Neural progenitor cell (in vitro differentiated cells): ENCODE results near the gene NBEAL2. TPM values are rescaled to one million over a fixed set of nuclear protein-coding genes. Genes with fewer than 3 reads are reported as not detected.

ENCODE experiments used
- DNase-seq: peaks from one replicate; pipeline ENCODE4 v3.0.0-alpha.2; 2016; ENCODE audit warnings: low spot score
- H2AFZ ChIP-seq: fragments of 200-600 bp; sonication (generic); replicated peaks from 2 replicates; pipeline ENCODE4 v1.6.1; 2016; ENCODE audit warnings: antibody characterized with exemption
- H3F3A ChIP-seq: fragments of 200-600 bp; sonication (generic); 2 replicates; pipeline ENCODE4 v1.6.1; 2016; ENCODE audit warnings: antibody characterized with exemption, low read depth
- H3K27ac ChIP-seq: fragments of 200-600 bp; sonication (generic); 2 replicates; pipeline ENCODE4 v1.5.1; 2016; ENCODE audit warnings: mild to moderate bottlenecking
- H3K27me3 ChIP-seq: fragments of 200-600 bp; sonication (generic); 2 replicates; pipeline ENCODE4 v1.6.1; 2016; ENCODE audit warnings: mild to moderate bottlenecking, moderate library complexity
- H3K36me3 ChIP-seq: fragments of 200-600 bp; sonication (generic); 2 replicates; pipeline ENCODE4 v1.5.1; 2016
- H3K4me1 ChIP-seq: fragments of 200-600 bp; sonication (generic); 2 replicates; pipeline ENCODE4 v1.6.1; 2016; ENCODE audit warnings: mixed run types
- H3K4me2 ChIP-seq: fragments of 200-600 bp; sonication (generic); 2 replicates; pipeline ENCODE4 v1.6.1; 2016
- H3K4me3 ChIP-seq: fragments of 200-600 bp; sonication (generic); 2 replicates; pipeline ENCODE4 v1.5.1; 2016
- H3K79me2 ChIP-seq: fragments of 200-600 bp; sonication (generic); 2 replicates; pipeline ENCODE4 v1.6.1; 2016; ENCODE audit warnings: low read depth
- H3K9ac ChIP-seq: fragments of 200-600 bp; sonication (generic); 2 replicates; pipeline ENCODE4 v1.6.1; 2016
- H3K9me3 ChIP-seq: fragments of 200-600 bp; sonication (generic); 2 replicates; pipeline ENCODE4 v1.5.1; 2016; ENCODE audit warnings: low read depth
- H4K20me1 ChIP-seq: fragments of 200-600 bp; sonication (generic); 2 replicates; pipeline ENCODE4 v1.6.1; 2016; ENCODE audit warnings: low read depth
- H3K27ac Mint-ChIP-seq: 3 replicates; pipeline ENCODE4 v1.8.0; 2021; ENCODE audit warnings: mixed read lengths
- H3K27me3 Mint-ChIP-seq: 2 replicates; pipeline ENCODE4 v1.8.0; 2022; ENCODE audit warnings: low read depth, mild to moderate bottlenecking, inconsistent platforms, moderate library complexity, mixed read lengths; ENCODE audit not compliant: insufficient read depth
- H3K36me3 Mint-ChIP-seq: 3 replicates; pipeline ENCODE4 v1.8.0; 2021; ENCODE audit warnings: mixed read lengths
- H3K4me1 Mint-ChIP-seq: 3 replicates; pipeline ENCODE4 v1.8.0; 2021; ENCODE audit warnings: mixed read lengths
- H3K4me3 Mint-ChIP-seq: 3 replicates; pipeline ENCODE4 v1.8.0; 2021; ENCODE audit warnings: mild to moderate bottlenecking, moderate library complexity, mixed read lengths
- H3K9me3 Mint-ChIP-seq: 3 replicates; pipeline ENCODE4 v1.8.0; 2020; ENCODE audit warnings: mixed read lengths
- CTCF ChIP-seq: fragments of 200-600 bp; sonication (generic); IDR thresholded peaks from 2 replicates; pipeline ENCODE4 v1.5.1; 2017; ENCODE audit warnings: antibody characterized with exemption, mild to moderate bottlenecking
- EZH2 ChIP-seq: fragments of 200-600 bp; sonication (generic); IDR thresholded peaks from 2 replicates; pipeline ENCODE4 v1.6.1; 2017; ENCODE audit warnings: antibody characterized with exemption, mild to moderate bottlenecking, moderate library complexity
- EZH2phosphoT487 ChIP-seq: fragments of 200-600 bp; sonication (generic); IDR thresholded peaks from 2 replicates; pipeline ENCODE4 v1.6.1; 2017; ENCODE audit warnings: antibody characterized with exemption
- total RNA-seq: library from RNA; depleted of rRNA; stranded (reverse); fragments of >200 nt; gene quantifications from 2 replicates; pipeline ENCODE4 v1.2.3, GENCODE V29; 2015; ENCODE audit warnings: low replicate concordance

Gene NBEAL2
- total RNA-seq, 1 donor from 2014 or later: 6.3 TPM

- Mint-ChIP-seq H3K9me3 (no peaks in the 10 kb centered on the region), H3K4me1 (no peaks in the 10 kb centered on the region), H3K4me3 (no peak overlapping the region), H3K36me3 (peaks cover 11% of the 10 kb centered on the region), H3K27me3 (peaks cover 2% of the 10 kb centered on the region), H3K27ac (no peak overlapping the region)
- Histone ChIP-seq H3F3A (no peaks in the 10 kb centered on the region), H3K27ac (no peak overlapping the region), H3K9me3 (no peaks in the 10 kb centered on the region), H4K20me1 (peaks cover 13% of the 10 kb centered on the region), H3K36me3 (no peaks in the 10 kb centered on the region), H3K27me3 (no peaks in the 10 kb centered on the region), H3K9ac (no peak overlapping the region), H3K79me2 (no peaks in the 10 kb centered on the region), H3K4me1 (no peaks in the 10 kb centered on the region), H3K4me3 (no peak overlapping the region), H3K4me2 (no peak overlapping the region), H2AFZ (no peak overlapping the region)
- TF ChIP-seq EZH2 (no peak), CTCF (no peak), EZH2phosphoT487 (no peak)
- DNase-seq: no peak
These were observed 39.7 kb downstream of the NBEAL2 start for GRCh38 chr3:47019201-47019600.

- DNase-seq: no peak
- H3K36me3 Mint-ChIP-seq: peaks cover 11% of the 10 kb centered on the region
- no peaks in the 10 kb centered on the region for H3K9me3 ChIP-seq
- peaks cover 2% of the 10 kb centered on the region for H3K27me3 Mint-ChIP-seq
- H3K4me3 Mint-ChIP-seq: no peak overlapping the region
- H3K4me3 ChIP-seq: no peak overlapping the region
- no peaks in the 10 kb centered on the region for H3K79me2 ChIP-seq
- H3K4me2 ChIP-seq: no peak overlapping the region
- H3K4me1 Mint-ChIP-seq: peaks cover 7% of the 10 kb centered on the region
- H3F3A ChIP-seq: no peaks in the 10 kb centered on the region
- no peak overlapping the region for H2AFZ ChIP-seq
- no peaks in the 10 kb centered on the region for H3K36me3 ChIP-seq
- H3K4me1 ChIP-seq: peaks cover 5% of the 10 kb centered on the region
- TF ChIP-seq CTCF (no peak), EZH2 (no peak), EZH2phosphoT487 (no peak)
- no peak overlapping the region for H3K9ac ChIP-seq
- no peak overlapping the region for H3K27ac ChIP-seq
- peaks cover 23% of the 10 kb centered on the region for H4K20me1 ChIP-seq
- no peaks in the 10 kb centered on the region for H3K27me3 ChIP-seq
- H3K9me3 Mint-ChIP-seq: no peaks in the 10 kb centered on the region
- H3K27ac Mint-ChIP-seq: no peak overlapping the region
These were observed 40.8 kb downstream of the NBEAL2 start for GRCh38 chr3:47020311-47020710.

- no peaks in the 10 kb centered on the region for H3F3A ChIP-seq
- TF ChIP-seq CTCF: no peak
- no peak for TF ChIP-seq EZH2phosphoT487
- no peak for TF ChIP-seq EZH2
- peaks cover 2% of the 10 kb centered on the region for H3K27me3 Mint-ChIP-seq
- peaks cover 10% of the 10 kb centered on the region for H3K4me1 Mint-ChIP-seq
- no peak overlapping the region for H3K9ac ChIP-seq
- no peak overlapping the region for H3K27ac ChIP-seq
- H3K79me2 ChIP-seq: no peaks in the 10 kb centered on the region
- H3K9me3 ChIP-seq: no peaks in the 10 kb centered on the region
- H3K36me3 Mint-ChIP-seq: peaks cover 13% of the 10 kb centered on the region
- no peaks in the 10 kb centered on the region for H3K9me3 Mint-ChIP-seq
- no peaks in the 10 kb centered on the region for H3K27me3 ChIP-seq
- H3K4me2 ChIP-seq: no peak overlapping the region
- H4K20me1 ChIP-seq: peaks cover 32% of the 10 kb centered on the region
- no peaks in the 10 kb centered on the region for H3K36me3 ChIP-seq
- no peak overlapping the region for H3K4me3 Mint-ChIP-seq
- H2AFZ ChIP-seq: no peak overlapping the region
- no peak overlapping the region for H3K27ac Mint-ChIP-seq
- H3K4me3 ChIP-seq: no peak overlapping the region
- DNase-seq: no peak
- peaks cover 8% of the 10 kb centered on the region for H3K4me1 ChIP-seq
These were observed 43.2 kb downstream of the NBEAL2 start for GRCh38 chr3:47022641-47023071.
